ENCODE results near the gene CLN5.

- no peak for TF ChIP-seq CTCF (IDR thresholded peaks at IDR 0.05)
- no peak for TF ChIP-seq POLR2A (IDR thresholded peaks at IDR 0.05)
Measured at GRCh38 chr13:76992548-76993001, 694 bp downstream of the CLN5 start.

All from Peyer's patch (tissue), 4 donors.